Stimulated activated CD4-positive, alpha-beta T cell treated with anti-CD3 and anti-CD28 coated beads, TNF-alpha, amount 100 ng/mL, for 24 hours (primary cell): ENCODE results near the gene ZC3H18.

Source experiments
- DNase-seq, 3 experiments: peaks; one replicate each; pipeline ENCODE4 v3.0.0-alpha.2; 2020; ENCODE audit warnings: low read depth in 3 of 3

ZC3H18 gene

GRCh38 chr16:88639231-88640038 is 69.2 kb downstream of the ZC3H18 start:
- DNase-seq, result no peak

- DNase-seq, result no peak
Observed at GRCh38 chr16:88640039-88640495, 69.9 kb downstream of the ZC3H18 start.

GRCh38 chr16:88640498-88641247 is 70.5 kb downstream of the ZC3H18 start:
- no peak for DNase-seq

- DNase-seq, result no peak
Observed at GRCh38 chr16:88642881-88643643, 72.9 kb downstream of the ZC3H18 start.

GRCh38 chr16:88643644-88643932 is 73.4 kb downstream of the ZC3H18 start:
- DNase-seq, result no peak

GRCh38 chr16:88645455-88645854 is 75.3 kb downstream of the ZC3H18 start:
- no peak for DNase-seq

GRCh38 chr16:88645941-88646340 is 75.7 kb downstream of the ZC3H18 start:
- no peak for DNase-seq

GRCh38 chr16:88646345-88647034 is 76.3 kb downstream of the ZC3H18 start:
- no peak for DNase-seq

- DNase-seq, result no peak
Observed at GRCh38 chr16:88647178-88648070, 77.2 kb downstream of the ZC3H18 start.

- DNase-seq, result no peak
Observed at GRCh38 chr16:88649195-88649923, 79.2 kb downstream of the ZC3H18 start.

- no peak for DNase-seq
Observed at GRCh38 chr16:88649924-88650748, 79.9 kb downstream of the ZC3H18 start.

- DNase-seq, result peak; percentile 51 to 89 (median 66)
Observed at GRCh38 chr16:88650749-88651275, 80.6 kb downstream of the ZC3H18 start, which contains the start of gene CYBA. Gene CYBA (minus strand): TSS chr16:88651053. CDS start chr16:88651013, 40 bp downstream.

GRCh38 chr16:88651276-88651988 is 81.2 kb downstream of the ZC3H18 start:
- DNase-seq, result peak; percentile 45 to 85 (median 55)

GRCh38 chr16:88651989-88652761 is 82.0 kb downstream of the ZC3H18 start:
- no peak for DNase-seq

- no peak for DNase-seq
Observed at GRCh38 chr16:88652762-88653063, 82.5 kb downstream of the ZC3H18 start.

GRCh38 chr16:88653101-88653500 is 82.9 kb downstream of the ZC3H18 start:
- DNase-seq, result no peak

- no peak for DNase-seq
Observed at GRCh38 chr16:88653596-88654362, 83.6 kb downstream of the ZC3H18 start.
